ENCODE measurements around the gene NMT1.

DNA sequence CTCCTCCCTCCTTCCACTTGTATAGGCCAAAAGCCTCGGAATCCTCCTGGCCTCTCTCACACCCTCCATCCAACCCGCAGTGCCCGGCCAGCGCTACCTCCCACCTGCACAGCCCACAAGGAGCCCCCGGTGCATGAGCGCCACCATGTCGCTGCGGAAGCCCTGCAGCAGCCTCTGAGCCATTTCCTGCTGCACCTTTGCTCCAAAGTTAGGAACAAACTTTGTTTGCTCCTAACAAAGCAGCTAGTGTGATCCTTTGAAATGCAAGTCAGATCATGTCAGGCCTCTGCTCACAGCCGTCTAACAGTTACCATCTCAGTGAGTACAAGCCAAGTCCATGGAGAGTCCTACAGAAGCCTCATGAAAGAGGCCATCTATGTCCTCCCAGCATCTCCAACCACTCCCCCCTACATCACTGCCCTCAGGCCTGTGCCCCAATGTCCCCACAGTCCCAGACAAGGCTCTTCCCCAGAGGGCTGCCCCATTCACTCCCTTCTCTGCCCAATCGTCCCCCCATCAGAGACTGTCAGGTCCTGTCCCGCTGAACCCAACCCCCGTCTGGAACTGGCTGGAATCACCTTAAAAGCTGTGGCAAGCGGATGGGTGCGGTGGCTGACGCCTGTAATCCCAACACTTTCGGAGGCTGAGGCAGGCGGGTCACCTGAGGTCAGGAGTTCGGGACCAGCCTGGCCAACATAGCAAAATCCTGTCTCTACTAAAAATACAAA, 17.1 kb upstream of the NMT1 start:
- TF ChIP-seq, protein P1, sequence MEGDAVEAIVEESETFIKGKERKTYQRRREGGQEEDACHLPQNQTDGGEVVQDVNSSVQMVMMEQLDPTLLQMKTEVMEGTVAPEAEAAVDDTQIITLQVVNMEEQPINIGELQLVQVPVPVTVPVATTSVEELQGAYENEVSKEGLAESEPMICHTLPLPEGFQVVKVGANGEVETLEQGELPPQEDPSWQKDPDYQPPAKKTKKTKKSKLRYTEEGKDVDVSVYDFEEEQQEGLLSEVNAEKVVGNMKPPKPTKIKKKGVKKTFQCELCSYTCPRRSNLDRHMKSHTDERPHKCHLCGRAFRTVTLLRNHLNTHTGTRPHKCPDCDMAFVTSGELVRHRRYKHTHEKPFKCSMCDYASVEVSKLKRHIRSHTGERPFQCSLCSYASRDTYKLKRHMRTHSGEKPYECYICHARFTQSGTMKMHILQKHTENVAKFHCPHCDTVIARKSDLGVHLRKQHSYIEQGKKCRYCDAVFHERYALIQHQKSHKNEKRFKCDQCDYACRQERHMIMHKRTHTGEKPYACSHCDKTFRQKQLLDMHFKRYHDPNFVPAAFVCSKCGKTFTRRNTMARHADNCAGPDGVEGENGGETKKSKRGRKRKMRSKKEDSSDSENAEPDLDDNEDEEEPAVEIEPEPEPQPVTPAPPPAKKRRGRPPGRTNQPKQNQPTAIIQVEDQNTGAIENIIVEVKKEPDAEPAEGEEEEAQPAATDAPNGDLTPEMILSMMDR (conservative IDR thresholded peaks at IDR 0.05; ENCODE audit: low read depth, low read length): no peak
- TF ChIP-seq EZH2phosphoT487 (IDR thresholded peaks at IDR 0.05; ENCODE audit: borderline replicate concordance, low read length) (no peak), EZH2 (IDR thresholded peaks at IDR 0.05; ENCODE audit: low read length, unreplicated experiment) (no peak)

All from PC-3 (cell line).